ENCODE data around the gene NUDT12. TPM values are rescaled to one million over a fixed set of nuclear protein-coding genes. Genes with fewer than 3 reads are reported as not detected.

NUDT12 gene
- total RNA-seq (10 to 100 TPM; 11.2 to 15.1 (median 13.4) TPM), polyA plus RNA-seq (9.1 TPM)
- long read RNA-seq, donor 1, transcript NUDT12-201 (7 exons, 3,492 nt): major isoform, 20 of 32 reads
- long read RNA-seq, donor 1, partial matches to known transcripts: 0 of 32 reads
- long read RNA-seq, donor 1, other reads (novel, unspliced or antisense): 11 of 32 reads
- long read RNA-seq, donor 2, transcript NUDT12-201 (7 exons, 3,492 nt): major isoform, 8 of 11 reads
- long read RNA-seq, donor 2, partial matches to known transcripts: 0 of 11 reads
- long read RNA-seq, donor 2, other reads (novel, unspliced or antisense): 2 of 11 reads
- long read RNA-seq, donor 3, transcript NUDT12-201 (7 exons, 3,492 nt): major isoform, 27 of 37 reads
- long read RNA-seq, donor 3, partial matches to known transcripts: 2 of 37 reads
- long read RNA-seq, donor 3, other reads (novel, unspliced or antisense): 5 of 37 reads
- long read RNA-seq, donor 4, transcript NUDT12-201 (7 exons, 3,492 nt): major isoform, 7 of 11 reads
- long read RNA-seq, donor 4, partial matches to known transcripts: 1 of 11 reads
- long read RNA-seq, donor 4, other reads (novel, unspliced or antisense): 0 of 11 reads

DNA sequence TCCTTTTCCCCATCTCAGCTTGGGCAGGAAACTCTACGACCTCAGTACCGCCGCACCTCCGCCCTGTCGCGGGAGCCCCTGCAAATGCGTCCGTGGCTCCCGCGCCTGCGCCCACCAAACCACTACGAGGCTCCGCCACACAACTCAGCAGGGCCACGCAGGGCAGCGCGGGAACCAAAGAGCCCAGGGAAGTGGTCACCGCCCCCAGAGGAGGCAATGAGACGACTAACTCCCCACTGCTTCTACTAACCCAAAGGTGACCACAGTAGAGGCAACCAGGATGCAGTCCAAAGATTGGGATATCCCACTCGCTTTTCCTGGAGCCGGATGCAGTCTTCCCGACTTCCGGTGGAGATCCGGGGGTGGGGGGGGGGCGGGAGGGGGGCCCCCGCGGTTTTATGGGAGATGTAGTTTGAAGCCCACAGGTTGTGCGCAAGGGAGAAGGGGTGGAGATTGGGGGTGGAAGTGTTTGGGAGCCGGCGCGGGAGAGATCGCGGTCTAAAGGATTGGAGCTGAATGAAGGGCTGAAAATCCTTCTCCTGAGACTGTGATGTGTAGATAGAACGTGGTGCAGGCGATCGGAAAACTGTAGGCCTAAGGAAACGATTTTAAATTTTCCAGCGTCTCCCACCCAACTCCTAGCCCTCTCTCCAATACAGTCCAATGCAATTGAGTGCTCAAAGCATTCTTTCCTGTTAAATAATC is at the start of gene NUDT12:
Gene NUDT12 (minus strand): TSS at position 337 of the 705 bp plus-strand sequence. CDS start 2,541 bp downstream, outside the sequence.
- DNase-seq (peak; percentile 72 to 89 (median 86)), ATAC-seq (peak; percentile 96 to 97)
- Histone ChIP-seq H3K27ac (ENCODE audit: low read length) (peak within 1 kb of the TSS; percentile 85), H3K4me3 (ENCODE audit: low read length) (peak within 1 kb of the TSS; percentile 76), H3K4me1 (ENCODE audit: control insufficient read depth, insufficient read depth, low read length) (no peaks in the 10 kb centered on the region), H3K9me3 (ENCODE audit: control insufficient read depth, low read length) (no peaks in the 10 kb centered on the region), H3K27me3 (ENCODE audit: control insufficient read depth, insufficient read depth) (no peaks in the 10 kb centered on the region)
- intact Hi-C loops (cut with DNase I): no loop called here
- 3% methylated on average over 37 of the region's 37 CpGs for WGBS

DNA sequence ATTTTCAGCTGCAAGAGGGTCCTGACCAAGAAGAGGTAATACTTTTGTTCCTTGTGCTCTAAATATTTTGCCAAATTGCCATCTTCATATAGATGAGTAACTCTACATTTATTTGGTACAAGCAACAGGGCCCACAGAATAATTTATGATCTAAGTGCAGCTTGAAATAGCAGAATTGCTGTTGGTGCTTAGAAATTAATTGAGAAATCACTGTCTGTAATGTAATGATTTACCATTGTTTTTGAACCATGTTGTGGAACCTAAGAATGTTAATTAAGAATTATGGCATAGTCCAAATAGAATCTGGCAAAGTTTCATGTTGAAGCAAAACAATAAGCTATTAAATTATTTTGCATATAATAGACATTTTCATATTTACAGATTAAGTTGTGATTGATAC is 44.8 kb upstream of the NUDT12 start:
- DNase-seq (no peak), ATAC-seq (no peak)
- H3K9me3 ChIP-seq (ENCODE audit: control insufficient read depth, low read length): no peaks in the 10 kb centered on the region
- no peaks in the 10 kb centered on the region for H3K27me3 ChIP-seq (ENCODE audit: control insufficient read depth, insufficient read depth)
- no peaks in the 10 kb centered on the region for H3K4me1 ChIP-seq (ENCODE audit: control insufficient read depth, insufficient read depth, low read length)
- intact Hi-C loops (cut with DNase I): no loop called here
- H3K4me3 ChIP-seq (ENCODE audit: low read length): no peak overlapping the region
- H3K27ac ChIP-seq (ENCODE audit: low read length): no peak overlapping the region

- intact Hi-C loops (cut with DNase I): no loop called here
- no peaks in the 10 kb centered on the region for H3K4me1 ChIP-seq (ENCODE audit: control insufficient read depth, insufficient read depth, low read length)
- H3K27ac ChIP-seq (ENCODE audit: low read length): no peak overlapping the region
- DNase-seq (no peak), ATAC-seq (no peak)
- no peaks in the 10 kb centered on the region for H3K9me3 ChIP-seq (ENCODE audit: control insufficient read depth, low read length)
- no peak overlapping the region for H3K4me3 ChIP-seq (ENCODE audit: low read length)
- no peaks in the 10 kb centered on the region for H3K27me3 ChIP-seq (ENCODE audit: control insufficient read depth, insufficient read depth)
- 81% methylated on average over 2 of the region's 2 CpGs for WGBS
Observed at GRCh38 chr5:103605277-103605676, 42.7 kb upstream of the NUDT12 start.

- no peaks in the 10 kb centered on the region for H3K27me3 ChIP-seq (ENCODE audit: control insufficient read depth, insufficient read depth)
- H3K9me3 ChIP-seq (ENCODE audit: control insufficient read depth, low read length): no peaks in the 10 kb centered on the region
- no peak overlapping the region for H3K27ac ChIP-seq (ENCODE audit: low read length)
- ATAC-seq: no peak
- H3K4me3 ChIP-seq (ENCODE audit: low read length): no peak overlapping the region
- no peaks in the 10 kb centered on the region for H3K4me1 ChIP-seq (ENCODE audit: control insufficient read depth, insufficient read depth, low read length)
- intact Hi-C loops (cut with DNase I): no loop called here
- no peak for DNase-seq
Observed at GRCh38 chr5:103602438-103602837, 39.8 kb upstream of the NUDT12 start.

DNA sequence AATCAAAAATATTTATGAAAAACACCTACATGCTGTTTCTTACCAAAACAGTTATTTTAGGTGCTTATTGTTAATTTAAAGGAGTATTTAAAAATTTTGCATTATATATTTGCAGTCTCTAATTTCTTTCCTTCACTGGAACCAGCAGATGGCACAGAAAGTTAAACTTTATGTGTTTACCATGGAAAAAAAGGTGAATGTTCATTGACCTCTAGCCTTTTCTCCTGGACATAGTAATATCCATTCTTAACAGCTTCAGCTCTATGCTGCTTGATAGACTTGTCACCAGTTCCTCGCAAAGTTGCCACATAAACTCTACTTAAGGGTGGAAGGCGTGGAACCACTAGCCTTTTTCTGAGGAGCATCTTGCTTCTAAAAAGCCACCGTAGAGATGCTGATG is 38.7 kb upstream of the NUDT12 start:
- DNase-seq (no peak), ATAC-seq (no peak)
- no peak overlapping the region for H3K27ac ChIP-seq (ENCODE audit: low read length)
- H3K27me3 ChIP-seq (ENCODE audit: control insufficient read depth, insufficient read depth): no peaks in the 10 kb centered on the region
- intact Hi-C loops (cut with DNase I): no loop called here
- no peaks in the 10 kb centered on the region for H3K9me3 ChIP-seq (ENCODE audit: control insufficient read depth, low read length)
- H3K4me1 ChIP-seq (ENCODE audit: control insufficient read depth, insufficient read depth, low read length): no peaks in the 10 kb centered on the region
- 93% methylated on average over 3 of the region's 3 CpGs for WGBS
- no peak overlapping the region for H3K4me3 ChIP-seq (ENCODE audit: low read length)

DNA sequence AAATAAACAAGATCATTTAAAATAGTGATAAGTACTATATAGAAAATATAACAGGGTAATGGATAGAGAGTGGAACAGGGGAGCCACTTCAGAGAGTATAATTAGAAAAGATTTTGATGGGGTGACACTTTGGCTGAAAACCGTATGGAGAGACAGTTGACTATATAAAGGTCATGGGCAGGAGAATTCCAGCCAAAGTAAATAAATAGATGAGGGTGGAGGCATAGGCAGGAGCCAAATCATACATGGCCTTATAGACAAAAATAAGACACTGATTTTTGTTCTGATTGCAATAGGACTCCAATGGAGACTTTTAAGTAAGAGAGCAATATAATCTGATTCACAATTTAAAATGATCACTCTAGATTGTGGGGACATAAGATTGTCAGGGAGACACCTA is 37.5 kb upstream of the NUDT12 start:
- ATAC-seq (no peak), DNase-seq (no peak)
- Histone ChIP-seq H3K9me3 (ENCODE audit: control insufficient read depth, low read length) (no peaks in the 10 kb centered on the region), H3K27ac (ENCODE audit: low read length) (no peak overlapping the region), H3K27me3 (ENCODE audit: control insufficient read depth, insufficient read depth) (no peaks in the 10 kb centered on the region), H3K4me1 (ENCODE audit: control insufficient read depth, insufficient read depth, low read length) (no peaks in the 10 kb centered on the region), H3K4me3 (ENCODE audit: low read length) (no peak overlapping the region)
- 36% methylated on average over 1 of the region's 1 CpG for WGBS
- intact Hi-C loops (cut with DNase I): no loop called here

- no peaks in the 10 kb centered on the region for H3K9me3 ChIP-seq (ENCODE audit: control insufficient read depth, low read length)
- no peak overlapping the region for H3K4me3 ChIP-seq (ENCODE audit: low read length)
- no peaks in the 10 kb centered on the region for H3K4me1 ChIP-seq (ENCODE audit: control insufficient read depth, insufficient read depth, low read length)
- H3K27ac ChIP-seq (ENCODE audit: low read length): no peak overlapping the region
- ATAC-seq (no peak), DNase-seq (no peak)
- no peaks in the 10 kb centered on the region for H3K27me3 ChIP-seq (ENCODE audit: control insufficient read depth, insufficient read depth)
- WGBS: 80% methylated on average over 3 of the region's 3 CpGs
- intact Hi-C loops (cut with DNase I): no loop called here
Observed at GRCh38 chr5:103598997-103599566, 36.5 kb upstream of the NUDT12 start.

DNA sequence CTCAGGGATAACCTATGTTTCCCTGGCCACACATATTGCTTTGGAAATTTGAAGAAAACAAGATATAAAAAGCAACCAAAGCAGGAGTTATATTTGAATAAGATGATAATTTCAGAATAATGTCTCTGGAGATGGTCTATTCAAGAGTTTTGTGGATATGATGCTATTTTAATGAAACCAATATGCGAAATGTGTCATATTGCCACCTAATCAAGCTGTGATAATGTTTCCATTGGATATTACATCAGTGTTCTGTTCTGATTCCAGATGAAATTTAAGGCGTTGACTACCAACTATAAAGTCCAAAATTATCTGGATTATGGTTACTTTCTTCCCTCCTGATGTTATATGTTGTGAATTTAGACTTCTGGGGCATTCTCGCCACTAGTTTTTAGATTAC is 27.6 kb upstream of the NUDT12 start:
- no peaks in the 10 kb centered on the region for H3K27me3 ChIP-seq (ENCODE audit: control insufficient read depth, insufficient read depth)
- no peak for ATAC-seq
- H3K9me3 ChIP-seq (ENCODE audit: control insufficient read depth, low read length): no peaks in the 10 kb centered on the region
- intact Hi-C loops (cut with DNase I): no loop called here
- WGBS: 83% methylated on average over 3 of the region's 3 CpGs
- H3K4me3 ChIP-seq (ENCODE audit: low read length): no peak overlapping the region
- H3K27ac ChIP-seq (ENCODE audit: low read length): no peak overlapping the region
- no peaks in the 10 kb centered on the region for H3K4me1 ChIP-seq (ENCODE audit: control insufficient read depth, insufficient read depth, low read length)
- no peak for DNase-seq

- Histone ChIP-seq H3K9me3 (ENCODE audit: control insufficient read depth, low read length) (no peaks in the 10 kb centered on the region), H3K4me1 (ENCODE audit: control insufficient read depth, insufficient read depth, low read length) (no peaks in the 10 kb centered on the region), H3K27me3 (ENCODE audit: control insufficient read depth, insufficient read depth) (no peaks in the 10 kb centered on the region), H3K4me3 (ENCODE audit: low read length) (no peak overlapping the region), H3K27ac (ENCODE audit: low read length) (no peak overlapping the region)
- intact Hi-C loops (cut with DNase I): loop anchor here in 1 of 4 donors (10.0 kb wide), 1 partner anchor 585 kb away; no protein-coding TSS in a partner anchor
- 77% methylated on average over 3 of the region's 3 CpGs for WGBS
- ATAC-seq (no peak), DNase-seq (no peak)
Observed at GRCh38 chr5:103589776-103590175, 27.2 kb upstream of the NUDT12 start.

DNA sequence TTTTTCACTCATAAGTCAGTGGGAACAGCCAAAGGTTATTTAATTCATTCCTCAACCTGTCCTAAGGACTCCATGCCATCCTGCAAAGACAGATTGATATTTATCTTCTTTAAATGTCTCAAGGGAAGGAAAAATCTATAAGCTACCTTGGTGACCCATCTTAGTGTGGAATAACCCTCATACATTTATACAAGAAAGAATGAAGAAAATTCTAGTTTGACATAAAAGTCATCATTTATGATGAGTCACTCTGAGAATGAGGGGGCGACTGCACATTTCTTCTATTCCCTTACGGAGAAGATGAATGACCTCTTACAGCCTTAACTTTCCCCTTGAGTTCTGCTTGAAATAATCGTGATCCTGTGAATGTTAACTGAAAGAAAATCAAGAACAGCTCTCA is 26.8 kb upstream of the NUDT12 start:
- no peaks in the 10 kb centered on the region for H3K9me3 ChIP-seq (ENCODE audit: control insufficient read depth, low read length)
- H3K4me1 ChIP-seq (ENCODE audit: control insufficient read depth, insufficient read depth, low read length): no peaks in the 10 kb centered on the region
- WGBS: 60% methylated on average over 3 of the region's 3 CpGs
- DNase-seq (no peak), ATAC-seq (no peak)
- no peak overlapping the region for H3K4me3 ChIP-seq (ENCODE audit: low read length)
- H3K27me3 ChIP-seq (ENCODE audit: control insufficient read depth, insufficient read depth): no peaks in the 10 kb centered on the region
- no peak overlapping the region for H3K27ac ChIP-seq (ENCODE audit: low read length)
- intact Hi-C loops (cut with DNase I): loop anchor here in 1 of 4 donors (10.0 kb wide), 1 partner anchor 585 kb away; no protein-coding TSS in a partner anchor

Data from right cardiac atrium (tissue), 5 donors.